Retinal pigment epithelial cell (primary cell): ENCODE results near the gene AMH.

Source experiments
- DNase-seq: peaks from one replicate; pipeline ENCODE4 v3.0.0-alpha.2; 2010; ENCODE audit warnings: low read depth
- H3K4me3 ChIP-seq: 2 replicates; pipeline ENCODE4 v1.5.1; 2011; ENCODE audit warnings: mild to moderate bottlenecking, low read length, control low read depth, moderate library complexity
- CTCF ChIP-seq: conservative IDR thresholded peaks from 2 replicates; pipeline ENCODE4 v1.5.1; 2011; ENCODE audit warnings: low read depth, low read length, control low read depth, inconsistent platforms

AMH gene

GRCh38 chr19:2226840-2227360 lies 22.2 kb upstream of the AMH start:
- DNase-seq, result no peak
- no peak overlapping the region for H3K4me3 ChIP-seq
- TF ChIP-seq CTCF, result no peak

- DNase-seq, result no peak
- H3K4me3 ChIP-seq, result no peak overlapping the region
- no peak for TF ChIP-seq CTCF
Measured at GRCh38 chr19:2227415-2228156, 21.5 kb upstream of the AMH start.

DNA sequence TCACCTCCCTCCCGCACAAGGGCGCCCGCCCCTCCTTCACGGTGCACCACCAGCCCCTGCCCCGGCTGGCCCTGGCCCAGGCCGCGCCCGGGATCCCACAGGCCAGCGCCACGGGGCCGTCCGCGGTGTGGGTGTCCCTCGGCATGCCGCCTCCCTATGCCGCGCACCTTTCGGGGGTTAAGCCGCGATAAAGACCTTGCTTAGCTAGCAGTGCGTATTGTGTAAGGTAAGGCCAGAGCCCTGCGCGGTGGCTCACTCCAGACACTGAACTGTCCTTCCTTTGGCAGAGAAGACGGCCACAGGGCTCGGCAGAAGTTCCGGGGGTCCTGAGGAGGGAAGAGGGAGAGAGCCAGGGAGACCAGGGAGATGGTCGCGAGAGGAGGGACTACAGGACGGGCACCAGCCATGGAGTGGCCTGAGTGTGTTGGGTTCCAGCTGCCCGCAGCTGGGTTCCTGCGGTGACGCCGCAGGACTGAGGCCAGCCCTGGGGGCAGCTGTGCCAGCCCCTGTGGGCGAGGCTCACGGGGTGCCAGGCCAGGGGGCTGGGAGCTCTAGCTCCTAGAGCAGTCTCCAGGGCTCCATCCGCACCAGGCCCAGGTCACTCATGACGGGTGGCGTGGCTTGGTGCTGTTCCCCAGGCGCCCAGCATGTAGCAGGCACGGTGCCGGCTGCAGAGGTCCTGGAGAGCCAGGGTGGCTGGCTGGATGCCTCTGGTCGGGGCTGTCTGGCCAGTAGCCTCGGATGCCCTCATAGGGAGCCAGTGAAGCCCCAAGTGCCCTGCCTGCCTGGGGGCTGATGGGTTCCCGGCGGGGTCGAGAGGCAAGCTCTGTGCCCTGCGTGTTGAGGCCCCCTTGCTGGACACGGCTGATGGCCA lies 20.7 kb upstream of the AMH start:
- no peak overlapping the region for H3K4me3 ChIP-seq
- DNase-seq, result no peak
- TF ChIP-seq CTCF, result no peak

DNA sequence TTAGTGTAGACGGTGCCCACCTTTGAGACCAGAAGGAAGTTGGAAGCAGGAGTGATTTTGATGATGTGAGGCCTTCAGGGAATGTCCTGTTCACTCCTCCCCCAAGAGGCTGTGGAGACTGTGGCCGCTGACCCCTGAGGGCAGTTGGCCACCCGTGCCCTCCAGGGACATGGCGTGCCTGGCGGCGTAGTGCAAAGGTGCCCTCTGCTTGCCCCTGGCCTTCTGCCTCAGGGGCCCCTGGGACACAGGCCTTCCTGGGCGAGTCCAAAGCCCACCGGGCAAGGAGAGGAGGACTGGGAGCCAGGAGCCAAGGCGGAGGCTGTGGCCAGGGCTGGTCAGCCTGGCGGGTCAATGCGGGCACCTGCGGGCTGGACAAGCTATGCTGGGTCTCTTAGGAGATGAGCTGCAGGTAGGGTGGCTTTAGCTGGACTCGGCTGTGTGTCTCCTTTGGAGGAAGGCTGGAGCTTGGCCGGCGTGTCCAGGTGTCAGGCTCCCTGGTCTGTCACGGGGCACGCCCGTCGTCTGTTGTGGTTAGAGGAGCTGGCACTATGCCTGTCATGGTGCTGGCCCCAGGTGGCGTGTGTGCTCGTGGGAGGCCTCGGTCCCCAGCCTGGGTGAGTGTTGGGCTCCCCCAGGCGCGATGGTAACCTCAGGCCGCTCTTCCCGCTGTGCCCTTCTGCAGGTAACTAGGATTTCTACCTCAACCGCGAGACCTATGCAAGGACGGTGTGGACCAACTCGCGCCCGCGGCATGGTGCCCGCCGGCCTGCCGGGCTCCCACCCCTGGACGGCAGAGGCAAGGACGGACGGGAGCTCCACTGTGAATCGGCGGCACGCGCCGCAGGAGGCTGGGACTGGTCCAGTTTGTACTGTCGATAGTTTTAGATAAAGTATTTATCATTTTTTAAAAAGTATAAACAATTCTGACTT lies 19.8 kb upstream of the AMH start:
- no peak for DNase-seq
- TF ChIP-seq CTCF, result no peak
- H3K4me3 ChIP-seq, result no peak overlapping the region

DNA sequence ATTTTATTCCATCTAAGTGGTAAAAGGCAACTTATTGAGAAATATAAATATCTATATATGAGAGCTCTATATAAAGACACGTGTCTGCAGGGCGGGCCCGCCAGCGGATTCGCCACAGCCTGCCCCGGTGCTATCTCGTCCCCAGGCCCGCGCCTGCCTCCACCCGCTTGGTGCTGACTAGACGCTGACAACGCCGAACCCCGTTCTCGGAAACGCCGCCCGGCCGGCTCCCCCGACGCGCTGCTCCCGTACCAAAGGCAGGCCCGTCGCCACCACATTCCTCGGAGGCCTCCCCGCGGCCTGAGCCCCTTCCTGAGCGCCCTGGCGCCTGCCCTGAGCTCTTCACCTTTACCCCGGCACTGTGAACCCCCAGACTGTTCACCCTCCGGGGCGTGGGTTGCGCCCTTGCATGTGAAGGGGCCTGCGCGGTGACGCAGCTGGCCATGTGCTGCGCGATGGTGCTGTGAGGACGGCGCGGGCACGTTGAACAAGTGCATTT lies 19.0 kb upstream of the AMH start:
- DNase-seq, result no peak
- no peak overlapping the region for H3K4me3 ChIP-seq
- TF ChIP-seq CTCF, result no peak

GRCh38 chr19:2230807-2231533 lies 18.2 kb upstream of the AMH start:
- no peak overlapping the region for H3K4me3 ChIP-seq
- TF ChIP-seq CTCF, result no peak
- DNase-seq, result no peak
